B cell (primary cell): ENCODE results near the gene SHQ1.

Experiments
- CTCF ChIP-seq: fragments of 200-600 bp; IDR thresholded peaks from one replicate; pipeline ENCODE4 v1.8.0; 2022; ENCODE audit warnings: antibody characterized with exemption, mild to moderate bottlenecking
- EZH2 ChIP-seq: IDR thresholded peaks from 2 replicates; pipeline ENCODE4 v1.6.1; 2012; ENCODE audit warnings: borderline replicate concordance, low read depth, mild to moderate bottlenecking, moderate library complexity, low read length; ENCODE audit not compliant: insufficient read depth, poor library complexity, severe bottlenecking

GRCh38 chr3:72699631-72700030, 148.6 kb downstream of the SHQ1 start:
- TF ChIP-seq CTCF (no peak), EZH2 (no peak)
